GM12874 (cell line): ENCODE results near the gene CRP.

Source experiments
- TF ChIP-seq, protein P1 (sequence below): IDR thresholded peaks from 2 replicates; pipeline ENCODE4 v1.5.1; 2011; ENCODE audit warnings: low read depth, mild to moderate bottlenecking, control low read depth, low read length, moderate library complexity; ENCODE audit not compliant: insufficient read depth

Gene CRP, protein sequence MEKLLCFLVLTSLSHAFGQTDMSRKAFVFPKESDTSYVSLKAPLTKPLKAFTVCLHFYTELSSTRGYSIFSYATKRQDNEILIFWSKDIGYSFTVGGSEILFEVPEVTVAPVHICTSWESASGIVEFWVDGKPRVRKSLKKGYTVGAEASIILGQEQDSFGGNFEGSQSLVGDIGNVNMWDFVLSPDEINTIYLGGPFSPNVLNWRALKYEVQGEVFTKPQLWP

DNA sequence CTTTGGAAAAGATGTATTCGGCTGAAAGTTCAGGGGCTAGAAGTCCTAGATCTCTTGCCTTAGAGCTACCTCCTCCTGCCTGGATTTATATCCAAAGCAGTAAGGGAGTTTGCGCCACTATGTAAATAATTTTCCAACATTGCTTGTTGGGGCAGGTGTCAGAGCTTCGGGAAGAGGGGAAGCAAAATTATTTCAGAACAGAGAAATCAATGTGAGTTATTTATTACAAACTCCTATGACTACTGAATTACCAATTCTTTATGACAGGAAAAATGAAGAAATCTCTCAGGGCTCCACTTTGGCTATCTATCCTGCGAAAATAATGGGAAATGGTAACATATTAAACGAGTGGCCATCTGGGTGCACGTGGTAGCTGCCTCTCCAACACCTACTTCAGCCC, at the start of gene CRP:
TSS of gene CRP (minus strand) at position 61 of the 400 bp plus-strand sequence. CDS start 104 bp downstream, outside the sequence.
- TF ChIP-seq, protein P1, sequence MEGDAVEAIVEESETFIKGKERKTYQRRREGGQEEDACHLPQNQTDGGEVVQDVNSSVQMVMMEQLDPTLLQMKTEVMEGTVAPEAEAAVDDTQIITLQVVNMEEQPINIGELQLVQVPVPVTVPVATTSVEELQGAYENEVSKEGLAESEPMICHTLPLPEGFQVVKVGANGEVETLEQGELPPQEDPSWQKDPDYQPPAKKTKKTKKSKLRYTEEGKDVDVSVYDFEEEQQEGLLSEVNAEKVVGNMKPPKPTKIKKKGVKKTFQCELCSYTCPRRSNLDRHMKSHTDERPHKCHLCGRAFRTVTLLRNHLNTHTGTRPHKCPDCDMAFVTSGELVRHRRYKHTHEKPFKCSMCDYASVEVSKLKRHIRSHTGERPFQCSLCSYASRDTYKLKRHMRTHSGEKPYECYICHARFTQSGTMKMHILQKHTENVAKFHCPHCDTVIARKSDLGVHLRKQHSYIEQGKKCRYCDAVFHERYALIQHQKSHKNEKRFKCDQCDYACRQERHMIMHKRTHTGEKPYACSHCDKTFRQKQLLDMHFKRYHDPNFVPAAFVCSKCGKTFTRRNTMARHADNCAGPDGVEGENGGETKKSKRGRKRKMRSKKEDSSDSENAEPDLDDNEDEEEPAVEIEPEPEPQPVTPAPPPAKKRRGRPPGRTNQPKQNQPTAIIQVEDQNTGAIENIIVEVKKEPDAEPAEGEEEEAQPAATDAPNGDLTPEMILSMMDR: no peak

DNA sequence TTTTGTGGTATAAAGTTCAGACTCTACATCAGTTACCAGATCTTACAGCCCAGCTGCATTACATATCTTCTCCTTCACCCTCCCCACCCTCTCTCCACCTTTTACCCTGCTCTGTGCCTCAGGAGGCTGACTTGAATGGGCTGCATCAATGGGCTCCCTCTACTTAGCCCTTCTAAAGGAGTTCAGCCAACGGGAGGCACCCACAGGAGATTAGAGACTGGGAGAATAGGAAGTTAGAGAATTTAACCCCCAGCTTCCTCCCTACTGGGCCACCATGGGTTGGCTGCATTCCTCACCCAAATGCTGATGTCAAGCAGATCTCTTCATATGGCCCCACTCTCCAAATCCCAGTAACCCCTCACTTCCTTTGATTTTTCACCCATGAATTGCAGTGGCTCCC, 49.3 kb upstream of the CRP start:
- TF ChIP-seq, protein P1: no peak

DNA sequence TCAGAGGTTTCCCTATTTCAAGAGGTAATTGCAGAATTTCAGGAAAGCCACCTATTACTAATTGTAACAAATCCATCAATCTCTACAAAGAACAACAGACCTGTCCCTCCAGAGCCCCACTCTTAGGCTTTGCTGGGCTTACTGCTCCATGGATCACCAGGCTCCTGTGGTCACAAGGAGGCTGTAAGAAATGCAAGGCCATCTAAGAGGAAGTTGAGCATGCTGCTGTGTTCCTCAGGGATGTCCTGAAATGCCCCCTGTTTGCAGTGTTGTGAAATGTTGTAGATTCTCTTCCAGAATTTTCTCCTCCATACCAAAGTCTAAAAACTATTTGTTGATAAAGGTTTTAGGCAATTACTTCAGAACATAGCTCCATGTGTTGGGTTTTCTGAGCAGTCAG, 42.0 kb upstream of the CRP start:
- TF ChIP-seq, protein P1: no peak

DNA sequence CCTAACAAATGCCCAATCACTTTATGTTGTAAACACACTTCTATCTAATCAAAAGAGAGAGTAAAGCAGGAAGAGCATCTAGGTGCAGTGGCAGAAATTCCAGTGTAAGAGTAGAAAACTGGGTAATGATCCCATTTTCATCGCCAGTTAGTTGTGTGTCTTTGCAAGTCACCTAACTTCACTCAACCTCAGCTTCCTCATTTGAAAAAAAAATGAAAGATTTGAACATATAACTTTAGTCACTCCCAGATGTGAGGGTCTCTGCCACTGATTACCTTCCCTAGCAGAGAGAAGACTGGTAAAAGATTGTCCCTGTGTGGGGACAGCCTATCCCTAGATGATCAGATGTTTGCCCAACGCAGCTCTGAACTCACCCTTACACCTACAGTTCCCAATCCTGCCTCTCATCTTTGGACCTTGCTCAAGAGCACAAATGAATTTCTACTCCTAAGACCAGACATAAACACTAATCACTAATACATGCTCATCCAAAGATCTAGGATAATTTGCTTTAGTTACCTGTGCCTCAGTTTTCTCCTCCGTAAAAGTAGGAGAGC, 41.1 kb upstream of the CRP start:
- TF ChIP-seq, protein P1: no peak

DNA sequence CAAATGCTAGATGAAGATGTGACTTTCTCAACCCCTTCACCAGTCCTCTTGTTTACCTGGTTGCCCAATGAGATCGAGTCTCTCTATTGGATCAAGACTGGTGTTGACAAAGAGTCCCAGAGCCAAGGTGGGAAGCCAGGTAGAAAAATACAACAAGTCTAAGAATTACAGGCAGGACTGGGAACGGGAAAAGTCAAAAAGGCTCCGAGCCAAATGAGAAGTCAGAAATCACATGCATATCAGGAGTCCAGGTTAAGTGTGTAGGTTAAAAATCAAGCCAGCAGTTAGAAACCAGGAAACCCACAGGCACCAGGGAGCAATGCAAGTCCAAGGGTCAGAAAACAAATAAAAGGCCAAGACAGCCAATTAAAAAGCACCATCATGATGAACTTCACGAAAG, 39.0 kb upstream of the CRP start:
- TF ChIP-seq, protein P1: no peak

DNA sequence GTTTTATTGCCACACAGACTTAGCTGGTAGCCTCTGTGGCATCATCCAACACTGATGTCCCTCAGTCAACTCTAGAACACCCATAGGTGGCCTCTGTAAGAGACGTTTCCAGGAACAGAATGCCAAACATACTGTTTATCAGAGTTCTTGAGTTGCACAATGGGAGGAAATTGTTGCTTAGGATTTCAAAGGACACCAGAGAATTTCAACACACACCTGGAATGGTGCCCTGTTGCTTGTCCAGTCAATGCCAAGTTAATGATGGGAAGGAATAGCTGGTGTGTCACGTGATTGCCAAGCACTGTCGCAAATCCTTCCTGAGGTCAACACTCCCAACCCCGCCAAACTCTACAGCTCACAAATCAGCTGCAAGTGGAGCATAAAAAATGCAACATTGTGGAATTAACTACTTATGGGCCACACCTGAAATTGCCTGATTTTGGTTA, 37.8 kb upstream of the CRP start:
- TF ChIP-seq, protein P1: no peak

DNA sequence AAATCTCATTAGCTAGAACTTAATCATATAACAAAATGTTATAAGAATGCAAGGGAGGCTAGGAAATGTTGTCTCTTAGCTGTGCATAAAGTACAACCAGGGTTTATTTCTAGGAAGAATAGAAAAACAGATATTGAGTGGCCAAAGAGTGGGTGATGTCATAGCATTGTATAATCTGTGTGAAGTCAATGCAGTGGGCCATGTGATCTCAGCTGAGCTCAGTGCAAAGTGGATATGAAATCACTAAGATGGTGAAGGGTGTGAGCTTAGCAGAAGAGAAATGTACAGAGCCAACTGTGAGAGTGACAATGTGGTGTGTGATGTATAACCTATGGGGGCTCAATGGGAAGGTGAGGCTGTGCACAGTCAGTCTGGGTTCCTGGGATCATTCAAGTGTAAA, 36.6 kb upstream of the CRP start:
- TF ChIP-seq, protein P1: no peak

DNA sequence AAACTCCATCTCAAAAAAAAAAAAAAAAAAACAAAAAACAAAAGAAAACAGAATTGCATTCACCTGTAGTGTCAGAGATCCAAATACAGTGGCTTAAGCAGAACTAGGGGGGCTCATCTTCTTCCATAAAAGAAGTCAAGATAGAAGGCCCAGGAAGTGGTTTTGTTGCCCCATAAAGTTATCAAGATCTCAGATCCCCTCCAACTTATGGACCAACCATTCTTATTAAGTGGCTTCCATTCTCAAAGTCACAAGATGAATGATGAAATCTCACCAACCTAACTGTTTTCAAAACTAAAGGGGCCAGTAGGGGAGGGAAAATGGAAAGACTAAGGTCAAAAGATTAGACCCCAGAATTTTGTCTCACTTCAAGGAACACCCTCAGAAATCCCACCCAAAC, 36.2 kb upstream of the CRP start:
- TF ChIP-seq, protein P1: no peak
